PFSK-1 (cell line): Measurements from ENCODE around the gene TMEM17.

Experiments used
- FOXP2 ChIP-seq: optimal IDR thresholded peaks from 2 replicates; pipeline ENCODE3; 2011; ENCODE audit warnings: borderline replicate concordance, control low read depth, inconsistent platforms; ENCODE audit not compliant: insufficient read depth; ENCODE audit errors: extremely low read length, extremely low read depth
- REST ChIP-seq, 2 experiments: IDR thresholded peaks; 2 replicates each; pipeline versions ENCODE4 v1.6.1 to v1.8.0; 2011 to 2012; ENCODE audit warnings: low read depth in 2 of 2, low read length in 2 of 2, control low read depth in 1 of 2, inconsistent platforms in 1 of 2, mild to moderate bottlenecking in 1 of 2, moderate library complexity in 1 of 2; ENCODE audit not compliant: insufficient read depth in 1 of 2
- SIN3A ChIP-seq: IDR thresholded peaks from 2 replicates; pipeline ENCODE4 v1.6.1; 2012; ENCODE audit warnings: mild to moderate bottlenecking, low read length, moderate library complexity, borderline replicate concordance; ENCODE audit not compliant: insufficient read depth

- TF ChIP-seq SIN3A (no peak), FOXP2 (no peak), REST (IDR thresholded peaks at IDR 0.05; ENCODE audit: insufficient read depth in 1 of 2, low read depth in 2 of 2, low read length in 2 of 2) (no peak)
Measured at GRCh38 chr2:62525549-62526269, 19.7 kb upstream of the TMEM17 start.
